GM12891 (cell line): ENCODE data around the gene CCDC82.

Experiments used
- POLR2A ChIP-seq: IDR thresholded peaks from 2 replicates; pipeline ENCODE4 v1.6.1; 2011; ENCODE audit warnings: low read depth, low read length, control low read depth
- POLR2AphosphoS5 ChIP-seq: IDR thresholded peaks from 2 replicates; pipeline ENCODE4 v1.6.1; 2011; ENCODE audit warnings: low read depth, low read length, control low read depth
- POU2F2 ChIP-seq: IDR thresholded peaks from 2 replicates; pipeline ENCODE4 v1.6.1; 2011; ENCODE audit warnings: low read depth, mild to moderate bottlenecking, control low read depth, low read length, moderate library complexity
- SPI1 ChIP-seq: IDR thresholded peaks from 2 replicates; pipeline ENCODE4 v1.6.1; 2011; ENCODE audit warnings: low read depth, low read length, control low read depth
- TAF1 ChIP-seq: IDR thresholded peaks from 2 replicates; pipeline ENCODE4 v1.6.1; 2011; ENCODE audit warnings: low read depth, low read length, control low read depth

- no peak for TF ChIP-seq POLR2A
- TF ChIP-seq POLR2AphosphoS5: no peak
- TF ChIP-seq TAF1: no peak
- no peak for TF ChIP-seq SPI1
- no peak for TF ChIP-seq POU2F2
Observed at GRCh38 chr11:96319898-96320656, 69.6 kb downstream of the CCDC82 start.
